Motor neuron (in vitro differentiated cells): ENCODE measurements around the gene AGFG1. TPM values are rescaled to one million over a fixed set of nuclear protein-coding genes. Genes with fewer than 3 reads are reported as not detected.
"Not testable (repeated sequence)": the region's sequence is repeated elsewhere in the genome, so short reads cannot be mapped to it uniquely, and the experiment has no call there.

ENCODE experiments used
- ATAC-seq, 8 experiments: fragments of 200-7000 bp; cut with Tn5 transposase; replicated peaks in 6 of 8; 2 replicates each; pipeline ENCODE4 v1.8.0; 2021; ENCODE audit warnings: mild to moderate bottlenecking in 8 of 8, moderate library complexity in 8 of 8
- H3K27ac ChIP-seq, 2 donors: fragments of 250-450 bp; sonication (Bioruptor Pico); 2 replicates each; pipeline ENCODE4 v1.9.0; 2021; ENCODE audit warnings: antibody characterized with exemption in 2 of 2, mild to moderate bottlenecking in 2 of 2, moderate library complexity in 1 of 2
- H3K4me1 ChIP-seq, 2 donors: fragments of 250-450 bp; sonication (Bioruptor Pico); replicated peaks in 1 of 2; 2 replicates each; pipeline ENCODE4 v1.6.1; 2021; ENCODE audit warnings: antibody characterized with exemption in 2 of 2, mild to moderate bottlenecking in 2 of 2, moderate library complexity in 1 of 2
- H3K4me3 ChIP-seq, 5 donors: fragments of 250-450 bp; sonication (Bioruptor Pico); 2 replicates each; pipeline ENCODE4 v1.9.0; 2021; ENCODE audit warnings: antibody characterized with exemption in 5 of 5, mild to moderate bottlenecking in 5 of 5, moderate library complexity in 4 of 5
- WGBS, 10 experiments: fragments of 450-650 bp; shearing (Covaris generic); methylation state at CpG; one replicate each; pipeline ENCODE4 v1.0.0; 2022; 5-methylcytosine and 5-hydroxymethylcytosine counted together
- in situ Hi-C, 9 experiments: fragments of 400-800 bp; cut with MboI; loops; one replicate each; pipeline ENCODE4 v1.15.0; 2021; ENCODE audit warnings: low sequenced_read_pairs in 9 of 9, low pct_unique_long_range_greater_than_20kb in 2 of 9; ENCODE audit not compliant: unreplicated experiment in 9 of 9
- total RNA-seq, 8 experiments: library from RNA; unstranded; fragments of 300-600 nt; gene quantifications; 2 replicates each; pipeline versions ENCODE4 v1.2.3 to v1.2.4, GENCODE V29; 2022

AGFG1 gene
- total RNA-seq, 8 experiments from 2014 or later, result 26.2 to 65.6 (median 47.0) TPM

- no peak overlapping the region for H3K4me3 ChIP-seq
- WGBS, 10 experiments, result 10 to 75% (median 51%) methylated on average over 1 to 2 of the region's 2 CpGs; no CpG with 5 or more reads in 1 of the 10 experiments
- no peaks in the 10 kb centered on the region for H3K4me1 ChIP-seq
- in situ Hi-C loops, result no loop called here
- ATAC-seq, result no peak
- H3K27ac ChIP-seq, result no peak overlapping the region
Observed at GRCh38 chr2:227577555-227577954, 105.6 kb downstream of the AGFG1 start.

- no peak overlapping the region for H3K4me3 ChIP-seq
- no peaks in the 10 kb centered on the region for H3K4me1 ChIP-seq
- H3K27ac ChIP-seq, result no peak overlapping the region
- ATAC-seq, result no peak
- WGBS, 10 experiments, result 0 to 100% (median 80%) methylated on average over 1 to 2 of the region's 2 CpGs; no CpG with 5 or more reads in 2 of the 10 experiments
- in situ Hi-C loops, result no loop called here
Observed at GRCh38 chr2:227578642-227579041, 106.7 kb downstream of the AGFG1 start.

DNA sequence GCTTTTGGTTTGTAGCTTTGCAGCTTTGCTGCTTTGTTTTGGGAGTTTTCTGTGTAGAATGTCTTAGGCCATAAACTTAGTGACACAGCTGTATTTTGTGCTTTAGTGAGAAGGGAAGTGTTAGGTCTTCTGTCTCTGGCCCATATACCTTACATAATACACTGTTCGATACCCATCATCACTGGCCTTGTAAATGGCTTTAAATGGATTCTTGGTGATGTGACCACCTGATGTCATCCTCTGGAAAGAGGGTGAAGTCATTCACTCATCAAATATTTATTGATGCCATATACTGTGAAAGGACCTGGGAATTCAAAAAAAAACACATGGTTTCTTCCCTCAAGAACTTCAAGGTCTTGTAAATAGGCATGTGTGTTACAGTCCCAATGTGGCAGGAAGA lies 107.8 kb downstream of the AGFG1 start:
- no peak overlapping the region for H3K4me3 ChIP-seq
- in situ Hi-C loops, result no loop called here
- WGBS, 10 experiments, result 0 to 100% (median 65%) methylated on average over 1 of the region's 1 CpG; no CpG with 5 or more reads in 4 of the 10 experiments
- no peak overlapping the region for H3K27ac ChIP-seq
- no peaks in the 10 kb centered on the region for H3K4me1 ChIP-seq
- ATAC-seq, result peak in 3 of 8 experiments; percentile 60 to 91 (median 78)

- in situ Hi-C loops, result no loop called here
- Histone ChIP-seq H3K4me3 (no peak overlapping the region), H3K4me1 (no peaks in the 10 kb centered on the region), H3K27ac (no peak overlapping the region)
- no peak for ATAC-seq
Observed at GRCh38 chr2:227582369-227582768, 110.4 kb downstream of the AGFG1 start.

DNA sequence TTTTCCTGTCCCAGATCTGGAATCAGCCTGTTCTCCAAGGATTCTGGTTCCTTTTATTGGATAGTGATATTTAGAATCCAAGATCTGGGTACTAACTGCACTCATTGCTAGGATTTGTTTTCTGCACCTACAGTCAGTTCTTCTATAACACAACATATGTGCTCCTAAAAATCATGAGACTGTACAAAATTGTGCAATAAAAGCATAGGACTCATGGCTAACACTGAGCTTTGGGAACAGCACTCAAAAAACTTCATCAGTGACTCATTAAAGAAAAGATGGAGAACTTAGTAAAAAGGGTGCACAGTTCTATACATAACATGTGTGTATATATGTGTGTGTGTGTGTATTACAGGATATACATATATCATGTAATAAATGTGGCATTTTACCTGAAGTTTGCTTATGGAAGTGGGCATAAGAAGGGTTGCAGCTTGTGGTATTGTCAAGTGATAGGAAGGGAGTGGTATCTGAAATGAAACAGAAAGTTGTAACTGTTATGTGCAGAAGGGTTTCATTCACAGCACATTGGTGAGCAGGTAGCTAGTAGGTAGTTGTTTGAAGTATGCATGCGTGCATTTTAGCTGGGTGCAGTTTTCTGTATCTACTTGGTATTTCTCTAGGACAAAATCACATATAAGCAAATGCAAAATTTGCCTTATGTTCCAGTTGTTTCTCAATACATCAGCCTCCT lies 120.9 kb downstream of the AGFG1 start:
- Histone ChIP-seq H3K4me1 (no peaks in the 10 kb centered on the region), H3K4me3 (no peak overlapping the region), H3K27ac (no peak overlapping the region)
- 50 to 100% (median 83%) methylated on average over 1 of the region's 1 CpG; no CpG with 5 or more reads in 3 of the 10 experiments for WGBS, 10 experiments
- in situ Hi-C loops, result no loop called here
- ATAC-seq, result no peak

- in situ Hi-C loops, result no loop called here
- H3K27ac ChIP-seq, result no peak overlapping the region
- WGBS, 10 experiments, result 0 to 62% (median 40%) methylated on average over 1 to 2 of the region's 4 CpGs; no CpG with 5 or more reads in 3 of the 10 experiments
- ATAC-seq, result no peak
- no peak overlapping the region for H3K4me3 ChIP-seq
- no peaks in the 10 kb centered on the region for H3K4me1 ChIP-seq
Observed at GRCh38 chr2:227595797-227596196, 123.8 kb downstream of the AGFG1 start.

DNA sequence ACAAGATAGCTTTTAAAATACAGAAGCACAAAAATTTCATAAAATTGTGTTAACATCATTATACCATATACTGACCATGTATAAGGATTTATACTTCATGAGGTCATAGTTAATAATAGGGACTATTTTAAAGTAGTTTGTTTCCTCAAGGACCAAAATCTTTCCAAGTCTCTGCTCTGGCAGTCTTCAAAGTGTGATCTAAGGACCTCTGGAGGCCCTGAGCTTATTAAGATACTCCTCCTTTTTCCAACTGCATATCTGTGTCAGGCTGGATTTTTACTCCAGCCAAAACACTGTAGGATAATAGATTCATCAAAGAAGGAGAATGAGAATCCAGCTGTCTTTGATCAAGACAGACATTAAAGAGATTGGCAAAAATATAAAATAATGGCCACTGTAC lies 125.1 kb downstream of the AGFG1 start:
- H3K4me1 ChIP-seq, result no peaks in the 10 kb centered on the region
- no peak overlapping the region for H3K27ac ChIP-seq
- ATAC-seq, result no peak
- in situ Hi-C loops, result no loop called here
- H3K4me3 ChIP-seq, result no peak overlapping the region

GRCh38 chr2:227597998-227598397 lies 126.0 kb downstream of the AGFG1 start:
- H3K4me3 ChIP-seq, result no peak overlapping the region
- in situ Hi-C loops, result no loop called here
- 29 to 78% (median 46%) methylated on average over 1 to 3 of the region's 4 CpGs; no CpG with 5 or more reads in 4 of the 10 experiments for WGBS, 10 experiments
- no peaks in the 10 kb centered on the region for H3K4me1 ChIP-seq
- no peak overlapping the region for H3K27ac ChIP-seq
- ATAC-seq, result no peak

DNA sequence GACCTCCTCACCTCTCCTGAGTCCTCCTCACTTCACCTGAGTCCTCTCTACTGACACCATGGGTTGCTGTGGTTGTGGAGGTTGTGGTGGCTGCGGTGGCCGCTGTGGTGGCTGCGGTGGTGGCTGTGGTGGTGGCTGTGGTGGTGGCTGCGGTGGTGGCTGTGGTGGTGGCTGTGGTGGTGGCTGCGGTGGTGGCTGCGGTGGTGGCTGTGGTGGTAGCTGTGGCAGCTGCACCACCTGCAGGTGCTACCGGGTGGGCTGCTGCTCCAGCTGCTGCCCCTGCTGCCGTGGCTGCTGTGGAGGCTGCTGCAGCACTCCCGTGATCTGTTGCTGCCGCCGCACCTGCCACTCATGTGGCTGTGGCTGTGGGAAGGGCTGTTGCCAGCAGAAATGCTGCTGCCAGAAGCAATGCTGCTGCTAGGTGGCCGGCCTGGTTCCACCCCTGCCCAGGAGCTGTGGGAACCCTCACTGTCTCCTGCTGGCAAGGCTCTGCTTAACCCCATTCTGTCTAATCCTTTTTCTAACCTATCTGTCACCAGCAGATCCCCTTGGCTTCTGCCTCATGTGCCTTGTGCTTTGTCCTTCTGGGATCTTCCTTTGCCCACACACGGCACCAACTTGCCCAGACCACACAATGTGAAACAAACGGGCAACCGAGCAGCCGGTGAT lies 127.0 kb downstream of the AGFG1 start, which contains the start of gene SCYGR2:
TSS of gene SCYGR2 (plus strand) at position 59 of the 669 bp plus-strand sequence. CDS start at position 59, 0 bp downstream.
- H3K4me3 ChIP-seq, H3K27ac ChIP-seq, in situ Hi-C loops, ATAC-seq, H3K4me1 ChIP-seq: not testable (repeated sequence)
- 18 to 96% (median 71%) methylated on average over 1 to 6 of the region's 16 CpGs; no CpG with 5 or more reads in 2 of the 10 experiments for WGBS, 10 experiments

DNA sequence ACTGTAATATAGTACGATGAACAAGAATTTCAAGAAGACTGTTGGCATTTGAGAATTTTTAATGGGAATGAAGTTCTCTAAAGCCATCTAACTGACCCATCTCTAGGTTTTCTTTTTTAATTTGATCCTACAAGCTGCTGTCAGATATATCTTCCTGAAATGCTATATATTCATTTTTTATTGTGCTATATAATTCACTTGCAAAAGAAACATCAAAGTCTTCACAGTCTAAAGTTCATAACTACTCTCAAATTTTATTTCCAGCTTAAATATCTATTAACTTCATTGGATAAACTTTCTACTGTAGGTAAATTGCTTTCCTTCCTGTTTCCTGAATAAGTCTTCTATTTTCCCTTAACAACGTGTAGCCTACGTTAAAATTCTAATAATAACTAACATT lies 130.4 kb downstream of the AGFG1 start:
- in situ Hi-C loops, result no loop called here
- H3K4me1 ChIP-seq, result no peaks in the 10 kb centered on the region
- no peak for ATAC-seq
- no peak overlapping the region for H3K27ac ChIP-seq
- no peak overlapping the region for H3K4me3 ChIP-seq
- WGBS, 10 experiments, result 50 to 100% (median 81%) methylated on average over 1 to 3 of the region's 3 CpGs; no CpG with 5 or more reads in 1 of the 10 experiments

DNA sequence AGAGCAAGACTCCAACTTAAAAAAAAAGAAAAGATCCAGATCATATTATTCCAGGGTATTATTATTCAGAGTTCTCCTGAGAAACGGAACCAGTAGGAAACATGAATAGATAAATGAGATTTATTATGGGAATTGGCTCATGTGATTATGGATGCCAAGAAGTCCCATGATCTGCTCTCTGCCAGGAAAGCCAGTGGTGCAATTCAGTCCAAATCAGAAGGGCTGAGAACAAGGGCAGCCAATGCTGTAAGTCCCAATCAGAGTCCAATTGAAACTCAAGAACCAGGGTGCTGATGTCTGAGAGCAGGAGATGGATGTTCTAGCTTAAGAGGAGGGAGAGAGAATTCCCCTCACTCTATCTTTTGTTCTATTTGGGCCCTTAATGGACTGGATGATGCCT lies 134.5 kb downstream of the AGFG1 start:
- WGBS, 10 experiments, result 0 to 100% (median 0%) methylated on average over 1 of the region's 1 CpG; no CpG with 5 or more reads in 5 of the 10 experiments
- H3K27ac ChIP-seq, result no peak overlapping the region
- H3K4me3 ChIP-seq, result no peak overlapping the region
- peak in 3 of 8 experiments; percentile 27 to 96 (median 53) for ATAC-seq
- no peaks in the 10 kb centered on the region for H3K4me1 ChIP-seq
- in situ Hi-C loops, result no loop called here

GRCh38 chr2:227607941-227608340 lies 136.0 kb downstream of the AGFG1 start:
- in situ Hi-C loops, result no loop called here

GRCh38 chr2:227608561-227609338 lies 136.8 kb downstream of the AGFG1 start:
- H3K27ac ChIP-seq, result no peak overlapping the region
- in situ Hi-C loops, result no loop called here
- no peak overlapping the region for H3K4me3 ChIP-seq
- H3K4me1 ChIP-seq, result no peaks in the 10 kb centered on the region
- no peak for ATAC-seq
- WGBS, 10 experiments, result 0 to 93% (median 70%) methylated on average over 1 to 6 of the region's 16 CpGs; no CpG with 5 or more reads in 1 of the 10 experiments

More at GRCh38 chr2:227607941-227608340, 136.0 kb downstream of the AGFG1 start:
- H3K4me3 ChIP-seq, result no peak overlapping the region
- no peak for ATAC-seq
- 0 to 80% (median 50%) methylated on average over 1 to 3 of the region's 3 CpGs; no CpG with 5 or more reads in 1 of the 10 experiments for WGBS, 10 experiments
- H3K27ac ChIP-seq, result no peak overlapping the region
- no peaks in the 10 kb centered on the region for H3K4me1 ChIP-seq
